ENCODE data around the gene MIA2.
"Not testable (repeated sequence)": the region's sequence is repeated elsewhere in the genome, so short reads cannot be mapped to it uniquely, and the experiment has no call there.

The MIA2 gene

GRCh38 chr14:39276005-39276404, 42.3 kb downstream of the MIA2 start:
- no peak for DNase-seq

GRCh38 chr14:39276579-39277114, 42.9 kb downstream of the MIA2 start:
- no peak for DNase-seq

- DNase-seq, result no peak
These were observed 45.8 kb downstream of the MIA2 start for GRCh38 chr14:39279515-39279914.

DNA sequence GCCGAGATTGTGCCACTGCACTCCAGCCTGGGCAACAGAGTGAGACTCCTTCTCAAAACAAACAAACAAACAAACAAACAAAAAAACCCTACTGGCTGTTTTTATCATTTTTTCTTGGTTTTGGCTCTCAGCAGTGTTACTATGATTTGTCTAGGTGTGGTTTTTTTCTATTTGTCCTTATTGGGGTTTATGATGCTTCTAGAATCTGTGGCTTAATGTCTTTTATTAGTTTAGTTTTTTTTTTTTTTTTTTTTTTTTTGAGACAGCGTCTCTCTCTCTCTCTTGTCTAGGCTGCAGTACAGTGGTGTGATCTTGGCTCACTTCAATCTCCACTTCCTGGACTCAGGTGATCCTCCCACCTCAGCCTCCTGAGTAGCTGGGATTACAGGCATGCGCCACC, 47.0 kb downstream of the MIA2 start:
- DNase-seq, result not testable (repeated sequence)

DNA sequence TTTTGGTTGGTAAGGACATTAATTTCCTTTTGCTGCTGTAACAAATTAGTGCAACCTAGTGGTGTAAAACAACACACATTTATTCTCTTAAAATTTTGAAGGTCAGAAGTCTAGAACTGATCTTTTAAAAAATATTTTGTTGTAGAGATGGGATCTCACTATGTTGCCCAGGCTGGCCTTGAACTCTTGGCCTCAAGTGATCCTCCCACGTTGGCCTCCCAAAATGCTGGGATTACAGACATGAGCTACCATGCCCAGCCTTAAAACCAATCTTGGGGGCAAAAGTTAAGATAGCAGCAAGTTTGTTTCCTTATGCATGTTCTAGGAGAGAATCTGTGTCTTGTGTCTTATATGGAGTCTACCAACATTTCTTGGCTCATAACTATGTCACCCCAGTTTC, 55.8 kb downstream of the MIA2 start:
- DNase-seq, result no peak

DNA sequence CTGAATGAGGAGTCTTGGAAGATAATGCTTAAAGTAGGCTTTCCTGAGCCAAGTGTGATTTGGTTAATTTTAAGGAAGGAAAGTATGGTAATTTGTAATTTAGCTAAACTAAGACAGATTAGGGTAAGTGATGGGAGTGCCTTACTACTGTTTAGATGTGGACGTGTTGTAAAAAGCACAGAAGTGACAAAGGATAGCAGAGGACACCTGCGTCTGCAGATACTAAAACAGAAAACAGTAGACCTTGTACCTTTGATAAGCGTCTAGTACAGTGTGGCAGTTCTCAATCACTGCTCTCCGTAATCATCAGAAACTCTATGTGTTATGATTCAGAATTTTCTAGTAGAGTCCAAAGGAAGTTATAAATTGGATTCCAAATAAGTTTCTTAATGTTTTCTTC, 58.0 kb downstream of the MIA2 start:
- DNase-seq, result no peak

GRCh38 chr14:39293629-39294028, 59.9 kb downstream of the MIA2 start:
- DNase-seq, result no peak

DNA sequence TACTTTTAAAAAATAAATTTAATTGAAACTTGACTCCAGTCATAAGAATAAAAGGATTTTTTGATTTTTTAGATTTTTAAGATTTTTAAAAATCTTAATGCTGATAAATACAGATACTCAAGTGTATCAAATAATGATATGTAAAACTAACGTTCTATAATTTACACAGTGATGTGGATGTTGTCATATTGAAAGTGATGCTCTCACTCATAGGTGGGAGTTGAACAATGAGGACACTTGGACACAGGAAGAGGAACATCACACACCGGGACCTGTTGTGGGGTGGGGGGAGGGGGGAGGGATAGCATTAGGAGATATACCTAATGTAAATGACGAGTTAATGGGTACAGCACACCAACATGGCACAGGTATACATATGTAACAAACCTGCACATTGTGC, 66.7 kb downstream of the MIA2 start:
- DNase-seq, result not testable (repeated sequence)

- no peak for DNase-seq
These were observed 68.6 kb downstream of the MIA2 start for GRCh38 chr14:39302124-39302810.

- no peak for DNase-seq
These were observed 69.4 kb downstream of the MIA2 start for GRCh38 chr14:39303115-39303514.

DNA sequence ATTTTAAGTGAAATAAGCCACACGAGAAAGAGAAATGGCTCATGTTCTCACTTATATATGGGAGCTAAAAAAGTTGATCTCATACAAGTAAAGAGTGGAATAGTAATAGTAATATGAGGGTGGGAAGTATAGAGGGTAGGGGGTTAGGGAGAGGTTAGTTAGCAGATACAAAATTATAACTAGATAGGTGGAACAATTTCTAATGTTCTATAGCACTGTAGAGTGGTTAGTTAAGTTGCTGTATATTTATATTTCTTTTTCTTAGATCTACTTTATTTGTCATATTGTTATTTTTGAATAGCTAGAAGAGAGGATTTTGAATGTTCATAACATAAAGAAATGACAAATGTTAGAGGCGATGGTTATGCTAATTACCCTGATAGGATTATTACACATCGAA, 74.1 kb downstream of the MIA2 start:
- DNase-seq, result no peak

GRCh38 chr14:39310051-39310450, 76.3 kb downstream of the MIA2 start:
- no peak for DNase-seq

DNA sequence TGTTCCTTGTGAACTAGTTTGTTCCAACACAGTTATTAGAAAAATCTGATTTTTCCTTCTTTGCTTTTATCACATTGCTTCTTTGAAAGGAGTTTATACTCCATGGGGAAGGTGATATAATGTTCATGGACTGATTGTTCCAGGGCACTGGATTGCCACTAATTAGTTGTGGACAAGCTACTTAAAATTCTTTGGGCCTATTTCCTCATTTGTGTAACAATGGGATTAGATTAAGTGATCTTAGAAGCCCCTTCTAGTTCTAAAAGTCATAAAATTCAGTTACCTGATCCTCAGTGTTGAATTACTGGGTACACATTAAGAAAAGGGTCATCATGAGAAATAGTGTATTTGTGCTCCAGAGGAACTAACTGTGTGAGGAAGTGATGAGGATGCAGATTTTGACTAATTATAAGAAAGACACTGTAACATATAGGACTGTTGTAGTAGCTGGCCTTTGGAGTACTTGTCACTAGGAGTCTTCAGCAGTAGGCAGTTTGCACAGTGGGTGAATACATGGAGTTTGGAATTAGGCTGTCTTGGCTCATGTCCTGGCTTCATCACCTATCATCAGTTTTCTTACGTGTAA, 82.2 kb downstream of the MIA2 start:
- DNase-seq, result no peak

DNA sequence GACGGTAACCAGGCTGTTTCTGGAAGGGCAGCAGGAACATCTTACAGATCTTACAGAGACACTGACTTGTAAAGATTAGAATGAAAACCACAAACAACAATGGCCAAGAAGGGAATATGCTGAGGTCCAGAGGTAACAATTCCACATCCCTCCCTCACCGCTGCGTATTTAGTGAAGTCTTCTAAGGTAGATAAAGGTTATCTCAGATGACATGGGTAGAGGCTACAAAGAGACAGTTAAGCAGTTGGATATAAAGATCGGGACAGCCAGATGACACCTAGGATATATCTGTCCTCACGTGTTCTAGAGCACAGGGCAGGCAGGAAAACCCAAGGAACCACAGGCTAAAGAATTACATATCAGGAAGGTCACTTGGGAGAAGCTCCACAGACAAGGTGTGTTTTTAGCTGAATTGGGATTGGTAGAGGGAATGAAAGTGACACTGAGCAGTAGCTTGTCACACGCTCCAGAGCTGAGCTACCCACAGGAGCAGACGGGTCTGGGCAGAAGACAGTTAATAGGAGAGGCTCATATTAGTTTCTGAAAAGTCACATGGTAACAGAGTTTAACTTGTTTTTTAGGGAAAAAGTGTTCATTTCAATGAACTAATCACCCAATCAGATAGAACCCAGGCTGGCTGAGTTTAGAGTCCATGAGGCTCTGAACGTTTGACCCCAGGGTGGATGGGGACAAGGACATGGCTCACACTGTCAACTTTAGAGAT, 83.3 kb downstream of the MIA2 start:
- DNase-seq, result no peak

DNA sequence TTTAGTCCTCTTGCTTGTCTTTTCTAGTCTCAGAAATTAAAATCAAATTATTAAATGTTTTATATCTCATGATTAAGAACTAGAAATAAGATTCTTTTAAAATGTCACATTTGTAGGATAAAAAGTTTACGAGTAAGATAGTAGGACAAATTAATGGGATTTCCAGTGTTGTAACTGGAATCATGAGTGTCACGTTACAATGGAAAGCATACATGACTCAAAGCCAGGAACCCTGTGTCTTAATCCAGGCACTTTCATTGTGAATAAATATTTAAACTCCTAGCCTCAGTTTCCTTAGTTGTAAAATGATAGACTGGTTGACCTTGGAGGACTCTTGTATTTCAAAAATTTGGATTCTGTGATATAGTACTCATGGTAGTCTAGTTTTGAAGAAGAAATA, 84.9 kb downstream of the MIA2 start:
- DNase-seq, result no peak

DNA sequence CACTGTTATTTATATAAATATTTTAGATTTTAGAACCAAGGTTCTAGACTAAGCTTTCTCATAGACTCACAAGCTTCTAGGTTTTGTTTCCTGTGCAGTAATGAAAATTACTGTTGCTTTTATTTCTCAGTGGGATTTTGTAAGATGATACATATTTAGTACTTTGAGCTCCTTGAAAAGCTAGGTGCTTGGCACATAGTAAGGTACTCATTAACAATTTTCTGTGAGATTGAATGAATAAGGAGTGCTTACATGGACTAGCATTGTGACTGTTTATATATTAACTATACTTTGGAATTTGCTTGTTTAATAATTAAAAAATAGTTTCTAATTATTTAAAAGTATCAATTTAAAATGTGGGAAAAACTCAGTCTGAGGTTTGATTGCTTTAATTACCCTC, 85.7 kb downstream of the MIA2 start:
- DNase-seq, result no peak

DNA sequence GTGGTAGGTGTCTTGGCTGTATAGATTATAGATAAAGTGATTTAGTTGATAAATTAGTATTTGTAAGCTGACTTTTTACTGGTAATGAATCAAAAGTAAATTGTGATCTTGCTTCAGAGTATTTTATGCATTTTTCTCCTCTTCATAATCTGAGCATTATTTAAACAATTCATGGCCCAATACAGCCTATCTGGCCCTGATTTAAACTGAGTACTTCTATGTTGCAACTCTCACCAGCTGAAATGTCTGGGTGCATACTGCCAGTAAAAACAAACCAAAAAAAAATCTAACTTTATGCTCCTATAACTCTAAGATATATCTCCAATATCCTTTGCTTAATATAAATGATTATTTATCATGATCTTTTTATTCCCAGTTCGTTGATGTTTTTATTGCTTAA, 86.6 kb downstream of the MIA2 start:
- no peak for DNase-seq

DNA sequence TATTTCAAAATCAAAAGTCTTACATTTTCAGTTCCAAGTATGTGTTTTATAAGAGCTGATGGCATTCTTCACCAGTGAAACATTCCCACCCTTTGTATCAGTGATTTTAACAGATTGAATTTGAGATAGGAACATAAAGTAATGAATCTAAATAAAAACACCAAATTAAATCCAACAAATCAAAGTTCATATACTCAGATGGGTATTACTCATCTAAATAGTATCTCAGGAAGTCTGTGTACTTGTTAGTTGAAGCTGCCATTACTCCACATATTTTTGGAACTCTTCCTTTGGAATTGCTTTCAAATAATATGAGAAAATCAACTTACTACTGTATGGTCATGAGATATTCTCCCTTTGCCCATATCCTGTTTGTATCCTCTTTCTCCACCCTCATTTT, 89.1 kb downstream of the MIA2 start:
- no peak for DNase-seq

DNA sequence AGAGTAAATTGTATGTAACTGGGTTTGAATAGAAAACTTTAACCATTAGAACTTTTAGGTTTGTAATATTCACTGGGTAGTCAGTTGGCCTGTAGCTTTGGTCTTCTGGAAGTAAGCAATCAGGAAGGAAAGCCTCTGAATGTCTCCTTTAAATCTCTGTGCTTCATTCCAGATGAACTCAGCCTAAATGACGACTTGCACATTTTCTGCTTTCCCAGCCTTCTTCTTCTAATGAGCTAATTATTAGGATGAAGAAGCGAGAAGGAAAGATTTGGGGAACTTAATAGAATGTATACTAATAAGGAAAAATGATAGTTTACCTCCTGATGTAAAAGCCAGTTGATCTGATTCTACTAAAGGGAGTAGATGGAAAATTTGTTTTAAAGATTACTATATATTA, 90.4 kb downstream of the MIA2 start:
- no peak for DNase-seq

DNA sequence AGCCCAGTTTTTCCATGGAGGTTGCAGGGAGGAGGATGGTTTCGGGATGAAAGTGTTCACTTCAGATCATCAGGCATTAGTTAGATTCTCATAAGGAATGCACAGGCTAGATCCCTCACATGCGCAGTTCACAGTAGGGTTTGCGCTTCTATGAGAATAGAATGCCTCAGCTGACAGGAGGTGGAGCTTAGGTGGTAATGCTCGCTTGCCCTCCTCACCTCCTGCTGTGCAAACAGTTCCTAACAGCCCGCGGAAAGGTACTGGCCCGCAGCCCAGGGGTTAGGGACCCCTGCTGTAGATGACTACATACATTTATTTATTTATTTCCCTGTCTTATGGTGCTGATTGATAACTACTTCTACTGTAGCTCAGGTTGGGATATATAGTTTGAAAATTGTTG, 105.3 kb downstream of the MIA2 start:
- no peak for DNase-seq

- not testable (repeated sequence) for DNase-seq
These were observed 107.4 kb downstream of the MIA2 start for GRCh38 chr14:39341126-39341525.

DNA sequence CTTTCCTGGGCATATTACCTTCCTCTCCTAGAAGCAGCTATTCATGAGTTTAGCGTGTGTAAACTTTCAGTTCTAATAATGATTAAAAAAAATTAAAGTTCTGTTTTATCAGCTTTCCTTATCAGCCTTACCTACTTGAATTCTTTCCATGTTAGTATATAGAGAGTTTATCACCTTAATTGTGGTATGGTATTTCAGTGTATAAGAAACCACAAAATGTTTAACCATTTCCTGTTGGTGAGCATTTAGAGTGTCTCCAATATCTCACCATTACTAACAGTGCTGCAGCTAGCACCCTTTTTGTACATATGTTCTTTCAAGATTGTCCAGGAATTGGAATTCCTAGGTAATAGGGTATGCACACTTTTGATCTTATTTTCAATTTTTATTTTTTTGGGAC, 109.1 kb downstream of the MIA2 start:
- no peak for DNase-seq

GRCh38 chr14:39343614-39344013, 109.9 kb downstream of the MIA2 start:
- DNase-seq, result no peak

GRCh38 chr14:39350866-39351265, 117.2 kb downstream of the MIA2 start:
- DNase-seq, result no peak

All from GOT3 (cell line).